ENCODE results near the gene GAL.
A peak's percentile ranks its signal among the peaks of the same experiment; 100 is the strongest.

Gene GAL

GRCh38 chr11:68694431-68695297 lies 10.3 kb downstream of the GAL start:
- Histone ChIP-seq H3K27ac (ENCODE audit: low read length) (no peak overlapping the region), H3K4me3 (ENCODE audit: low read length) (peak overlapping the region; percentile 47), H3K9me3 (ENCODE audit: control insufficient read depth, low read depth, low read length) (no peaks in the 10 kb centered on the region), H3K4me1 (ENCODE audit: control insufficient read depth, low read depth, low read length) (peaks cover 22% of the 10 kb centered on the region), H3K9ac (ENCODE audit: low read length) (no peak overlapping the region), H3K27me3 (ENCODE audit: control insufficient read depth, insufficient read depth, low read length) (no peaks in the 10 kb centered on the region), H3K36me3 (ENCODE audit: control insufficient read depth, low read depth, low read length) (peaks cover 4% of the 10 kb centered on the region)

DNA sequence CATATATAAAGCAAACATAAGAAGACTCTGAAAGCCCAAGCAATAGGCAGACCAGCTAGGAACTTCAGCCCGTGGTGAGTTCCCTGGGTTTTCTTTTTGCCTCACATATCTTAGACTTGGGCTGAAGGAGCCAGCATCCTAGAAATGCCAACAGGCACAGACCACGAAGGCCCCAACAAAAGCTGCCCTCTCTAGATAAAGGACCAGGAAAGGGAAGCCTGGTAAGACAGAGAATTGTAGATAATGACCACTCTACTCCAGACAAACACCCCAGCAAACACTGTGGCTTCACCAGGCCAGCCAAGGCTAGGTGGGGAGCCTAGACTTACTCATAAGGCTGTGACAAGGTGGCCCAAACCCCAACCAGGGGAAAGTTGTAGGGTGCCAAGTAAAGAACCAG lies 11.2 kb downstream of the GAL start:
- Histone ChIP-seq H3K27me3 (ENCODE audit: control insufficient read depth, insufficient read depth, low read length) (no peaks in the 10 kb centered on the region), H3K36me3 (ENCODE audit: control insufficient read depth, low read depth, low read length) (peaks cover 4% of the 10 kb centered on the region), H3K4me1 (ENCODE audit: control insufficient read depth, low read depth, low read length) (peaks cover 20% of the 10 kb centered on the region), H3K27ac (ENCODE audit: low read length) (no peak overlapping the region), H3K9ac (ENCODE audit: low read length) (no peak overlapping the region), H3K9me3 (ENCODE audit: control insufficient read depth, low read depth, low read length) (no peaks in the 10 kb centered on the region), H3K4me3 (ENCODE audit: low read length) (no peak overlapping the region)

DNA sequence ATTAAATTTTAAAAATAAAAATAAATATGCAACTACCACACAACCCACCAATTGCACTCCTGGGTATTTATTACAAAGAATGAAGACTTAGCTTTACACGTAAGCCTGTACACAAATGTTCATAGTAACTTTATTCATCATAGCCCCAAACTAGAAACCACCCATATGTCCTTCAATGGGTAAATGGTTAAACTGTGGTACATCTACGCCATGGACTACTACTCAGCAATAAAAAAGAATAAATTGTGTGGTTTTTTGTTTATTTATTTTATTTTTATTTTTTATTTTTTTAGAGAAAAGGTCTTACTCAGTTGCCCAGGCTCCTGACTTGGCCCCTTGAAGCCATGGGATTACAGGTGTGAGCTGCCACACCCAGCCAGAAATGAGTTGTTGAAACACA lies 14.6 kb downstream of the GAL start:
- H3K27ac ChIP-seq (ENCODE audit: low read length), result no peak overlapping the region
- H3K4me1 ChIP-seq (ENCODE audit: control insufficient read depth, low read depth, low read length), result peaks cover 13% of the 10 kb centered on the region
- H3K9ac ChIP-seq (ENCODE audit: low read length), result no peak overlapping the region
- no peaks in the 10 kb centered on the region for H3K9me3 ChIP-seq (ENCODE audit: control insufficient read depth, low read depth, low read length)
- no peaks in the 10 kb centered on the region for H3K27me3 ChIP-seq (ENCODE audit: control insufficient read depth, insufficient read depth, low read length)
- H3K4me3 ChIP-seq (ENCODE audit: low read length), result no peak overlapping the region
- H3K36me3 ChIP-seq (ENCODE audit: control insufficient read depth, low read depth, low read length), result no peaks in the 10 kb centered on the region

DNA sequence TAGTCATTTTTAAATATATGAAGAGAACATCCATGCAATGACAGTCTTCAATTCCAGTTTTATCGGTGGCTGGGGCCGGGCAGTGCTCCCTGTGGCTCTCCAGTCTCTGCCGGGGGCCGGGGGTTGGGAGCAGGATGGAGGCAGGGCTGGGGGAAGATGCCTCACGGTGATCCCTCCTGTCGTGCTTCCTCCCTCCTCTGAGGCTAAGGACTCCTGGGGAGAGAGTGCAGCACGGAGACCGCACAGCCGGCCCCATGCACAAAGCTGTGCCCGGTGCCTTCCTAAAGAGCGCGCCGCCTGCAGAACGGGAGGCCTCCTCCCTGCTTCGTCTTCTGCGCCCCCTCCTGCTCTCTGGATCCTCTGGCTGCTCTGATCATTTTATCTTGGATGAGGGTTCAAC lies 20.5 kb downstream of the GAL start:
- peak overlapping the region; percentile 37 for H3K4me3 ChIP-seq (ENCODE audit: low read length)
- H3K9ac ChIP-seq (ENCODE audit: low read length), result no peak overlapping the region
- H3K9me3 ChIP-seq (ENCODE audit: control insufficient read depth, low read depth, low read length), result no peaks in the 10 kb centered on the region
- peaks cover 22% of the 10 kb centered on the region for H3K4me1 ChIP-seq (ENCODE audit: control insufficient read depth, low read depth, low read length)
- no peaks in the 10 kb centered on the region for H3K36me3 ChIP-seq (ENCODE audit: control insufficient read depth, low read depth, low read length)
- no peaks in the 10 kb centered on the region for H3K27me3 ChIP-seq (ENCODE audit: control insufficient read depth, insufficient read depth, low read length)
- H3K27ac ChIP-seq (ENCODE audit: low read length), result no peak overlapping the region

DNA sequence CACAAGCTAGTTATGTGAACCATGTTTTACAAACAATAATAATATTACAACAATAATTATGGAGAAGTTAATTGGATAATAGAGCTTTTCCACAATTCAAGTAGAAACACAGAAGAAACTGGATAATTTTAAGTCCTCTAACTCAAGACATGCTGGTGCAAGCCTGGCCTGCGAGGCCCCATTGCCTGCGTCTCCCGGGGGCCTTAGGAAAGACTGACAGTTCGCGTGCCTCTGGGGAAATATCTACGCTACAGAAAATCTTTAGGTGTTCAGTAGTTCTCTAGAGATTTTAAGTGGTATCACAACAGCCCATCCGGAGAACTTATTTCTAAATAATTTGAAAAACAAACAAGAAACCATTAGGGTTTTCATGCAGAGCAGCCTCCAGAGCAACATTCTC lies 23.2 kb downstream of the GAL start:
- Histone ChIP-seq H3K27me3 (ENCODE audit: control insufficient read depth, insufficient read depth, low read length) (no peaks in the 10 kb centered on the region), H3K4me3 (ENCODE audit: low read length) (no peak overlapping the region), H3K4me1 (ENCODE audit: control insufficient read depth, low read depth, low read length) (peaks cover 30% of the 10 kb centered on the region), H3K27ac (ENCODE audit: low read length) (no peak overlapping the region), H3K36me3 (ENCODE audit: control insufficient read depth, low read depth, low read length) (no peaks in the 10 kb centered on the region), H3K9me3 (ENCODE audit: control insufficient read depth, low read depth, low read length) (no peaks in the 10 kb centered on the region), H3K9ac (ENCODE audit: low read length) (no peak overlapping the region)

- H3K9ac ChIP-seq (ENCODE audit: low read length), result no peak overlapping the region
- H3K4me3 ChIP-seq (ENCODE audit: low read length), result no peak overlapping the region
- H3K27ac ChIP-seq (ENCODE audit: low read length), result no peak overlapping the region
- H3K36me3 ChIP-seq (ENCODE audit: control insufficient read depth, low read depth, low read length), result no peaks in the 10 kb centered on the region
- no peaks in the 10 kb centered on the region for H3K9me3 ChIP-seq (ENCODE audit: control insufficient read depth, low read depth, low read length)
- peaks cover 30% of the 10 kb centered on the region for H3K4me1 ChIP-seq (ENCODE audit: control insufficient read depth, low read depth, low read length)
- H3K27me3 ChIP-seq (ENCODE audit: control insufficient read depth, insufficient read depth, low read length), result no peaks in the 10 kb centered on the region
Observed at GRCh38 chr11:68709062-68709461, 24.7 kb downstream of the GAL start.

- H3K4me1 ChIP-seq (ENCODE audit: control insufficient read depth, low read depth, low read length), result peaks cover 23% of the 10 kb centered on the region
- H3K4me3 ChIP-seq (ENCODE audit: low read length), result peak overlapping the region; percentile 7
- H3K9ac ChIP-seq (ENCODE audit: low read length), result no peak overlapping the region
- H3K27ac ChIP-seq (ENCODE audit: low read length), result no peak overlapping the region
- H3K27me3 ChIP-seq (ENCODE audit: control insufficient read depth, insufficient read depth, low read length), result no peaks in the 10 kb centered on the region
- no peaks in the 10 kb centered on the region for H3K36me3 ChIP-seq (ENCODE audit: control insufficient read depth, low read depth, low read length)
- H3K9me3 ChIP-seq (ENCODE audit: control insufficient read depth, low read depth, low read length), result no peaks in the 10 kb centered on the region
Observed at GRCh38 chr11:68710409-68710808, 26.1 kb downstream of the GAL start.

DNA sequence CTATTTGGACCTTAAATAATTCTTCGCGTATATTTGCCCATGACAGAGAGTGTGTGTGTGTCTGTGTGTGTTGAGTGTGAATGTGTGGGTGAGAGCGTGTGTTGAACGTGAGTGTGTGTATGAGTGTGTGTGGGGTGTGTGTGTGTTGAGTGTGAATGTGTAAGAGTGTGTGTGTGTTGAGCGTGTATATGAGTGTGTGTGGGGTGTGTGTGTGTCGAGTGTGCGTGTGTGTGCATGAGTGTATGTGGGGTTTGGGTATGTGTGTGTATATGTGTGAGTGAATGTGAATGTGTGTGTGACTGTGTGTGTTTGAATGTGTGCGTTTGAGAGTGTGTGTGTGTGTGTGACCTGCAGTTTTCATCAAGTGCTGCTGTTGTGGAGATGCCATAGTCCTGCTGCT lies 26.8 kb downstream of the GAL start:
- H3K4me3 ChIP-seq (ENCODE audit: low read length), result no peak overlapping the region
- H3K27me3 ChIP-seq (ENCODE audit: control insufficient read depth, insufficient read depth, low read length), result no peaks in the 10 kb centered on the region
- H3K9ac ChIP-seq (ENCODE audit: low read length), result no peak overlapping the region
- H3K27ac ChIP-seq (ENCODE audit: low read length), result no peak overlapping the region
- no peaks in the 10 kb centered on the region for H3K9me3 ChIP-seq (ENCODE audit: control insufficient read depth, low read depth, low read length)
- peaks cover 20% of the 10 kb centered on the region for H3K4me1 ChIP-seq (ENCODE audit: control insufficient read depth, low read depth, low read length)
- no peaks in the 10 kb centered on the region for H3K36me3 ChIP-seq (ENCODE audit: control insufficient read depth, low read depth, low read length)

DNA sequence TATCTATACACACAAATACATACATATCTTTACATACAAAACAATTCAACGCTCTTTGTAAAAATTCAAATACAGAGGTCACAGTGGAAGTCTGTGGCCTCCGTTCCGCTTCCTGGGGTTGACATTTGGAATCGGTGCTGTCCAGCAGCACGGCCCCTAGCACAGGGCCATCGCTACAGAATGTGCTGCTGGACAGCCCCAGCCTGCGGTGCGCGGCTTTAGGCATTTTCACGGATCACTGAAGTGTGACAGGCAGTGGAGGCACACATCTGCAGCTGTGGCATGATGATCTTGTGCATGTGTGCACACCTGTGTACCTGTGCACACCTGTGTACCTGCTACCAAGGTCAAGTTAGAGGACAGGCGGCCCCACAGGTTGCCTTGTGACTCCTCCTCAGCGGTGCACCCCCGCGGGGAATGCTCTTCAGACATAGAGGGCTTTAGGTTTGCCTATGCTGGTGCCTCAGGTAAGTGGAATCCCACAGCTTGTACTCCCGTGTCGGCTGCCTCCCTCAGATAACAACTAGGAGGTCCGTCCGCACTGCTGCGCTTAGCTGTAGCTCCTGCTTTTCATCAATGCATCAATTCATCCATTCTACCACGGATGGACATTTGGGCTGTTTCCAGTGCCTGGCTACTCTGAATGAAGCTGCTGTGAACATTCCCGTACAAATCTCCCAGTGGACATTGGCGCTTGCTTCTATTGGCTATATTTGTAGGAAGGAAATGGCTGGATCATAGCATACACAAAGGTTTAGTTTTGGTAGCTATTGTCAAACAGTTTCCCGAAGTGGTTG lies 29.9 kb downstream of the GAL start:
- H3K9me3 ChIP-seq (ENCODE audit: control insufficient read depth, low read depth, low read length), result no peaks in the 10 kb centered on the region
- H3K27me3 ChIP-seq (ENCODE audit: control insufficient read depth, insufficient read depth, low read length), result no peaks in the 10 kb centered on the region
- H3K27ac ChIP-seq (ENCODE audit: low read length), result no peak overlapping the region
- no peak overlapping the region for H3K9ac ChIP-seq (ENCODE audit: low read length)
- no peak overlapping the region for H3K4me3 ChIP-seq (ENCODE audit: low read length)
- H3K4me1 ChIP-seq (ENCODE audit: control insufficient read depth, low read depth, low read length), result peaks cover 9% of the 10 kb centered on the region
- no peaks in the 10 kb centered on the region for H3K36me3 ChIP-seq (ENCODE audit: control insufficient read depth, low read depth, low read length)

GRCh38 chr11:68715456-68716122 lies 31.2 kb downstream of the GAL start:
- no peak overlapping the region for H3K9ac ChIP-seq (ENCODE audit: low read length)
- no peak overlapping the region for H3K4me3 ChIP-seq (ENCODE audit: low read length)
- no peaks in the 10 kb centered on the region for H3K27me3 ChIP-seq (ENCODE audit: control insufficient read depth, insufficient read depth, low read length)
- no peaks in the 10 kb centered on the region for H3K36me3 ChIP-seq (ENCODE audit: control insufficient read depth, low read depth, low read length)
- no peaks in the 10 kb centered on the region for H3K9me3 ChIP-seq (ENCODE audit: control insufficient read depth, low read depth, low read length)
- H3K27ac ChIP-seq (ENCODE audit: low read length), result no peak overlapping the region
- H3K4me1 ChIP-seq (ENCODE audit: control insufficient read depth, low read depth, low read length), result peaks cover 4% of the 10 kb centered on the region

GRCh38 chr11:68721075-68721474 lies 36.7 kb downstream of the GAL start:
- Histone ChIP-seq H3K4me3 (ENCODE audit: low read length) (no peak overlapping the region), H3K27ac (ENCODE audit: low read length) (no peak overlapping the region), H3K9ac (ENCODE audit: low read length) (no peak overlapping the region), H3K9me3 (ENCODE audit: control insufficient read depth, low read depth, low read length) (no peaks in the 10 kb centered on the region), H3K36me3 (ENCODE audit: control insufficient read depth, low read depth, low read length) (no peaks in the 10 kb centered on the region), H3K27me3 (ENCODE audit: control insufficient read depth, insufficient read depth, low read length) (no peaks in the 10 kb centered on the region), H3K4me1 (ENCODE audit: control insufficient read depth, low read depth, low read length) (peaks cover 2% of the 10 kb centered on the region)
